Mesenchymal stem cell (in vitro differentiated cells and primary cell): Measurements from ENCODE around the gene MTERF2.
A peak's percentile ranks its signal among the peaks of the same experiment; 100 is the strongest.

Experiments
- DNase-seq: peaks from one replicate; pipeline ENCODE4 v3.0.0-alpha.2; 2013
- H2AFZ ChIP-seq: one replicate; pipeline ENCODE4 v1.6.1; 2013; ENCODE audit warnings: low read depth, mild to moderate bottlenecking, control low read depth, inconsistent platforms, low read length, moderate library complexity
- H2AK5ac ChIP-seq: 2 replicates; pipeline ENCODE4 v1.6.1; 2013; ENCODE audit warnings: low read length, moderate library complexity, mild to moderate bottlenecking, inconsistent platforms; ENCODE audit not compliant: severe bottlenecking
- H2BK120ac ChIP-seq: one replicate; pipeline ENCODE4 v1.6.1; 2013; ENCODE audit warnings: low read depth, mild to moderate bottlenecking, inconsistent platforms, low read length, moderate library complexity
- H2BK12ac ChIP-seq, 2 experiments: one replicate each; pipeline ENCODE4 v1.6.1; 2013; ENCODE audit warnings: inconsistent platforms in 2 of 2, low read length in 2 of 2, mild to moderate bottlenecking in 2 of 2, moderate library complexity in 2 of 2, control low read depth in 1 of 2
- H2BK15ac ChIP-seq: one replicate; pipeline ENCODE4 v1.6.1; 2013; ENCODE audit warnings: mild to moderate bottlenecking, low read depth, inconsistent platforms; ENCODE audit not compliant: poor library complexity, severe bottlenecking
- H2BK5ac ChIP-seq: 2 replicates; pipeline ENCODE4 v1.6.1; 2013; ENCODE audit warnings: low read depth, mild to moderate bottlenecking, low read length, control low read depth, inconsistent platforms; ENCODE audit not compliant: poor library complexity, severe bottlenecking
- H3K14ac ChIP-seq, 2 experiments: one replicate each; pipeline ENCODE4 v1.6.1; 2013; ENCODE audit warnings: inconsistent platforms in 2 of 2, low read length in 2 of 2, control low read depth in 1 of 2, mild to moderate bottlenecking in 1 of 2, moderate library complexity in 1 of 2
- H3K18ac ChIP-seq, 2 experiments: one replicate each; pipeline ENCODE4 v1.6.1; 2013; ENCODE audit warnings: inconsistent platforms in 2 of 2, low read length in 2 of 2, control low read depth in 1 of 2, low read depth in 1 of 2, mild to moderate bottlenecking in 1 of 2
- H3K23ac ChIP-seq, 2 experiments: one replicate each; pipeline ENCODE4 v1.6.1; 2013; ENCODE audit warnings: inconsistent platforms in 2 of 2, low read length in 2 of 2, mild to moderate bottlenecking in 2 of 2, moderate library complexity in 2 of 2, control low read depth in 1 of 2
- H3K27ac ChIP-seq: 2 replicates; pipeline ENCODE4 v1.5.1; 2013; ENCODE audit warnings: mild to moderate bottlenecking, moderate library complexity, low read length, control low read depth, inconsistent platforms; ENCODE audit not compliant: poor library complexity, severe bottlenecking
- H3K27me3 ChIP-seq, 2 experiments: 2 replicates each; pipeline versions ENCODE4 v1.6.1 to v1.7.0; 2013; ENCODE audit warnings: low read length in 2 of 2, mild to moderate bottlenecking in 2 of 2, moderate library complexity in 2 of 2, control low read depth in 1 of 2, inconsistent platforms in 1 of 2; ENCODE audit not compliant: control insufficient read depth in 1 of 2, insufficient read depth in 1 of 2
- H3K36me3 ChIP-seq, 2 experiments: 2 replicates each; pipeline versions ENCODE4 v1.6.1 to v1.7.0; 2013; ENCODE audit warnings: low read length in 2 of 2, control low read depth in 1 of 2, inconsistent platforms in 1 of 2, low read depth in 1 of 2, mild to moderate bottlenecking in 1 of 2; ENCODE audit not compliant: insufficient read depth in 2 of 2, control insufficient read depth in 1 of 2
- H3K4ac ChIP-seq, 2 experiments: one replicate each; pipeline ENCODE4 v1.6.1; 2013; ENCODE audit warnings: inconsistent platforms in 2 of 2, low read length in 2 of 2, mild to moderate bottlenecking in 2 of 2, moderate library complexity in 2 of 2, control low read depth in 1 of 2, low read depth in 1 of 2
- H3K4me1 ChIP-seq: 2 replicates; pipeline ENCODE4 v1.6.1; 2013; ENCODE audit warnings: low read depth, low read length, control low read depth; ENCODE audit not compliant: control insufficient read depth, insufficient read depth
- H3K4me2 ChIP-seq: 2 replicates; pipeline ENCODE4 v1.6.1; 2013; ENCODE audit warnings: low read length, mild to moderate bottlenecking, inconsistent platforms; ENCODE audit not compliant: poor library complexity, severe bottlenecking
- H3K4me3 ChIP-seq, 2 experiments: 2 replicates each; pipeline versions ENCODE4 v1.5.1 to v1.7.0; 2013; ENCODE audit warnings: low read length in 2 of 2, mild to moderate bottlenecking in 2 of 2, control low read depth in 1 of 2, low read depth in 1 of 2; ENCODE audit not compliant: insufficient read depth in 1 of 2
- H3K79me1 ChIP-seq: replicated peaks from 2 replicates; pipeline ENCODE4 v1.6.1; 2013; ENCODE audit warnings: mild to moderate bottlenecking, control low read depth, low read length, inconsistent platforms; ENCODE audit not compliant: poor library complexity, severe bottlenecking
- H3K9ac ChIP-seq: 2 replicates; pipeline ENCODE4 v1.7.0; 2013; ENCODE audit warnings: mild to moderate bottlenecking, low read length, moderate library complexity
- H3K9me3 ChIP-seq: 2 replicates; pipeline ENCODE4 v1.7.0; 2013; ENCODE audit warnings: mild to moderate bottlenecking, low read length; ENCODE audit not compliant: control insufficient read depth
- H4K8ac ChIP-seq: one replicate; pipeline ENCODE4 v1.6.1; 2013; ENCODE audit warnings: inconsistent platforms, mild to moderate bottlenecking, low read length, moderate library complexity
- H4K91ac ChIP-seq: one replicate; pipeline ENCODE4 v1.6.1; 2013; ENCODE audit warnings: mild to moderate bottlenecking, low read length, inconsistent platforms
- WGBS: methylation state at CpG from one replicate; pipeline ENCODE4 v1.1.7; 2013; ENCODE audit warnings: mixed read lengths; 5-methylcytosine and 5-hydroxymethylcytosine counted together

Gene MTERF2

GRCh38 chr12:106980944-106981343 is 6.0 kb downstream of the MTERF2 start:
- no peak overlapping the region for H3K4me2 ChIP-seq
- H3K9ac ChIP-seq: no peak overlapping the region
- no peak overlapping the region for H3K27ac ChIP-seq
- H4K8ac ChIP-seq: no peak overlapping the region
- peaks cover 20% of the 10 kb centered on the region for H3K79me1 ChIP-seq
- no peak overlapping the region for H2BK15ac ChIP-seq
- H3K23ac ChIP-seq: no peak overlapping the region
- H2BK120ac ChIP-seq: no peak overlapping the region
- DNase-seq: no peak
- H3K36me3 ChIP-seq: peaks cover 5 to 28% of the 10 kb centered on the region in 2 experiments
- no peaks in the 10 kb centered on the region for H3K27me3 ChIP-seq
- no peak overlapping the region for H2AK5ac ChIP-seq
- no peak overlapping the region for H2BK5ac ChIP-seq
- no peak overlapping the region for H4K91ac ChIP-seq
- WGBS: 88% methylated on average over 6 of the region's 7 CpGs
- H3K4ac ChIP-seq: no peak overlapping the region
- H2AFZ ChIP-seq: no peak overlapping the region
- peaks cover 10% of the 10 kb centered on the region for H3K4me1 ChIP-seq
- H3K14ac ChIP-seq: peak overlapping the region in 1 of 2 experiments; percentile 27
- no peaks in the 10 kb centered on the region for H3K9me3 ChIP-seq
- no peak overlapping the region for H2BK12ac ChIP-seq
- no peak overlapping the region for H3K4me3 ChIP-seq
- H3K18ac ChIP-seq: peak overlapping the region in 1 of 2 experiments; percentile 56

- no peaks in the 10 kb centered on the region for H3K27me3 ChIP-seq
- no peak overlapping the region for H2AK5ac ChIP-seq
- WGBS: 91% methylated on average over 8 of the region's 9 CpGs
- H3K79me1 ChIP-seq: peaks cover 5% of the 10 kb centered on the region
- no peak overlapping the region for H2BK12ac ChIP-seq
- H2BK5ac ChIP-seq: no peak overlapping the region
- H3K4me1 ChIP-seq: peaks cover 9% of the 10 kb centered on the region
- H3K14ac ChIP-seq: no peak overlapping the region
- H3K4ac ChIP-seq: no peak overlapping the region
- H3K9me3 ChIP-seq: no peaks in the 10 kb centered on the region
- no peak overlapping the region for H2BK15ac ChIP-seq
- H3K23ac ChIP-seq: no peak overlapping the region
- H3K27ac ChIP-seq: no peak overlapping the region
- H3K18ac ChIP-seq: no peak overlapping the region
- H2BK120ac ChIP-seq: no peak overlapping the region
- H3K36me3 ChIP-seq: peaks cover 3 to 44% of the 10 kb centered on the region in 2 experiments
- no peak overlapping the region for H3K4me2 ChIP-seq
- no peak overlapping the region for H3K4me3 ChIP-seq
- H2AFZ ChIP-seq: no peak overlapping the region
- DNase-seq: no peak
- H3K9ac ChIP-seq: no peak overlapping the region
- H4K91ac ChIP-seq: no peak overlapping the region
- H4K8ac ChIP-seq: no peak overlapping the region
Measured at GRCh38 chr12:106978035-106978800, 8.7 kb downstream of the MTERF2 start.

DNA sequence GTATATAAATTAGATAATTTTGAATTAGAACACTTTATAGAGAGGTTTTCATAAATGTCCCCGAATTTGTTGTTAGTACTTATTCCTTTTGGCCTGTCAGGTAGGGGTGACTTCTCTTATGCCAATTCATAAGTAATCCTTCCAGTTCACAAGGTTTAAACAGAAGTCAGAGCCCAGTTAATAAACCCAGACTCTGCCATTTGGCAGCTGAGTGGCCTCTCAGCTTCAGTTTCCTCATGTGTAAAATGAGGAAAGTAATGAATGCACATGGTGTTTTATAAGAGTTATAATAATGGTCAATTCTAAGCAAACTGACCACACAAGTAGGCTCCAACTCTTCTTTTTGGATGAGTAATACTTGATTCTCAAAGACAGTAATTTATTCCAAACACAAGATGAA is 10.3 kb downstream of the MTERF2 start:
- no peak overlapping the region for H2BK5ac ChIP-seq
- H3K23ac ChIP-seq: no peak overlapping the region
- H3K79me1 ChIP-seq: peaks cover 3% of the 10 kb centered on the region
- H3K4ac ChIP-seq: no peak overlapping the region
- H3K9ac ChIP-seq: no peak overlapping the region
- no CpG with 5 or more reads among the region's 1 CpG for WGBS
- H3K14ac ChIP-seq: no peak overlapping the region
- H2BK15ac ChIP-seq: no peak overlapping the region
- peaks cover 3 to 59% of the 10 kb centered on the region in 2 experiments for H3K36me3 ChIP-seq
- no peaks in the 10 kb centered on the region for H3K9me3 ChIP-seq
- H3K27me3 ChIP-seq: no peaks in the 10 kb centered on the region
- H3K4me3 ChIP-seq: no peak overlapping the region
- H2BK12ac ChIP-seq: no peak overlapping the region
- no peak overlapping the region for H2AFZ ChIP-seq
- no peak overlapping the region for H4K91ac ChIP-seq
- H4K8ac ChIP-seq: no peak overlapping the region
- H2AK5ac ChIP-seq: no peak overlapping the region
- no peak overlapping the region for H3K4me2 ChIP-seq
- no peak overlapping the region for H2BK120ac ChIP-seq
- H3K18ac ChIP-seq: no peak overlapping the region
- no peak for DNase-seq
- peaks cover 6% of the 10 kb centered on the region for H3K4me1 ChIP-seq
- H3K27ac ChIP-seq: peak overlapping the region; percentile 23

- Histone ChIP-seq H2BK15ac (no peak overlapping the region), H3K79me1 (peaks cover 4% of the 10 kb centered on the region), H2AK5ac (no peak overlapping the region), H3K4me3 (no peak overlapping the region), H3K4me2 (no peak overlapping the region), H3K4ac (no peak overlapping the region), H2BK120ac (no peak overlapping the region), H3K27ac (peak overlapping the region; percentile 28), H3K9me3 (no peaks in the 10 kb centered on the region), H2AFZ (no peak overlapping the region), H3K36me3 (peaks cover 3 to 64% of the 10 kb centered on the region in 2 experiments), H3K4me1 (peaks cover 7% of the 10 kb centered on the region), H3K23ac (no peak overlapping the region), H4K91ac (no peak overlapping the region), H2BK5ac (no peak overlapping the region), H3K9ac (no peak overlapping the region), H2BK12ac (no peak overlapping the region), H3K14ac (no peak overlapping the region), H3K27me3 (no peaks in the 10 kb centered on the region), H3K18ac (peak overlapping the region in 1 of 2 experiments; percentile 48), H4K8ac (no peak overlapping the region)
- DNase-seq: peak; percentile 50
- WGBS: 92% methylated on average over 2 of the region's 3 CpGs
Measured at GRCh38 chr12:106975993-106976658, 10.8 kb downstream of the MTERF2 start.
